Urinary bladder (tissue), 4 donors: ENCODE results near the gene CEACAM4. TPM values are rescaled to one million over a fixed set of nuclear protein-coding genes. Genes with fewer than 3 reads are reported as not detected.
"Not testable (repeated sequence)": the region's sequence is repeated elsewhere in the genome, so short reads cannot be mapped to it uniquely, and the experiment has no call there.

Experiments used
- DNase-seq: peaks from one replicate; pipeline ENCODE4 v3.0.0-alpha.2; 2015; ENCODE audit errors: extremely low spot score
- H3K27ac ChIP-seq: one replicate; pipeline ENCODE4 v1.5.1; 2013; ENCODE audit warnings: low read depth, mild to moderate bottlenecking, moderate library complexity
- H3K36me3 ChIP-seq: one replicate; pipeline ENCODE4 v1.6.1; 2013; ENCODE audit warnings: mild to moderate bottlenecking, moderate library complexity; ENCODE audit not compliant: insufficient read depth
- H3K4me1 ChIP-seq: one replicate; pipeline ENCODE4 v1.6.1; 2013; ENCODE audit warnings: mild to moderate bottlenecking, moderate library complexity; ENCODE audit not compliant: insufficient read depth
- H3K4me3 ChIP-seq: one replicate; pipeline ENCODE4 v1.5.1; 2013; ENCODE audit warnings: low read depth, low read length
- WGBS: extraction: QIAGEN DNeasy Blood & Tissue Kit; methylation state at CpG from one replicate; pipeline ENCODE4 v1.1.7; 2013; 5-methylcytosine and 5-hydroxymethylcytosine counted together
- polyA plus RNA-seq: library from polyadenylated mRNA; stranded (reverse); fragments of 200-250 nt; gene quantifications from one replicate; pipeline ENCODE4 v1.2.3, GENCODE V29; 2013
- total RNA-seq: library from RNA; depleted of rRNA; stranded (reverse); fragments of >200 nt; gene quantifications from one replicate; pipeline ENCODE4 v1.2.3, GENCODE V29; 2014
- donor health status: healthy with polysubstance abuse.
- donor health status: healthy.

CEACAM4 gene
- total and polyA plus RNA-seq, 2 donors, result 1.6 TPM; not detected in 1

DNA sequence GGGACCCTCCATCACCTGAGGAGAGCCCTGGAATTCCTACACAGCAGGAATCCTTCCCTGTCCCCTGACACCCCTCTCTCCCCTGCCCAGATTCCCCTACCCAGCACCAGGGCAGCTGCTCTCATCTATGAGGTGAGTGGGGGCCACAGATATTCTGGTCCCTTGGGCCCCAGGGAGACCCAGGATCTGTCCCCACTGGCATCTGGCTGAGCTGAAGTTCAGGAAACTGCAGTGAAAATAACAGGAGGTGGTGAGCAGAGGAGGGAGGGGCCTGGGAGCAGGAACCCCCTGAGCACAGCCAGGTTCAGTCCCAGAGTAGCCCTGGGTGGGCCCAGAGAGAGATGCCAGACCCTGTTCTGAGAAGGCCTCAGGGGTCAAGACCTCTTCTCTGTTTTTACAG is 40.8 kb downstream of the CEACAM4 start:
- no peak for DNase-seq
- H3K36me3 ChIP-seq, result no peaks in the 10 kb centered on the region
- no peak overlapping the region for H3K27ac ChIP-seq
- no peak overlapping the region for H3K4me3 ChIP-seq
- H3K4me1 ChIP-seq, result no peaks in the 10 kb centered on the region

DNA sequence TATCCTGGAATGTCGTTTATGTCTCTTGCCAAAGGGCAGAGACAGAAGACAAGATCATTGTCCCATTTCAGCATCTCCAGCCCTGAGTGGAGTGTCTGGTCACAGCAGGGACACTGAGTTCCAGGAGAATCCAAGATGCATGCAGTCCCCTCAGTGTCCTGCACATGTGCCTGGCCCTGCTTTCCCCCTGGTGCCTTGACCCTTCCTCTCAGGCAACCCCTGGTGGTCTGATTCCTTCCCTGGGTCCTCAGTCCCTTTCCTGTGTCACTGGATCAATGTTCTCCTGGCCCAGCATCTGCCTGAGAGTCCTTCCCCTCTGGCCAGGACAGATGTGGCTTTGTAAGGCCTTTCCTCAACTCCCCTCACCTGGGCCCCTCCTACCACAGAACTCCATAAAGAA is 41.9 kb downstream of the CEACAM4 start:
- H3K36me3 ChIP-seq, result no peaks in the 10 kb centered on the region
- no peak overlapping the region for H3K27ac ChIP-seq
- WGBS, result 79% methylated on average over 1 of the region's 1 CpG
- no peak overlapping the region for H3K4me3 ChIP-seq
- H3K4me1 ChIP-seq, result no peaks in the 10 kb centered on the region
- DNase-seq, result no peak

DNA sequence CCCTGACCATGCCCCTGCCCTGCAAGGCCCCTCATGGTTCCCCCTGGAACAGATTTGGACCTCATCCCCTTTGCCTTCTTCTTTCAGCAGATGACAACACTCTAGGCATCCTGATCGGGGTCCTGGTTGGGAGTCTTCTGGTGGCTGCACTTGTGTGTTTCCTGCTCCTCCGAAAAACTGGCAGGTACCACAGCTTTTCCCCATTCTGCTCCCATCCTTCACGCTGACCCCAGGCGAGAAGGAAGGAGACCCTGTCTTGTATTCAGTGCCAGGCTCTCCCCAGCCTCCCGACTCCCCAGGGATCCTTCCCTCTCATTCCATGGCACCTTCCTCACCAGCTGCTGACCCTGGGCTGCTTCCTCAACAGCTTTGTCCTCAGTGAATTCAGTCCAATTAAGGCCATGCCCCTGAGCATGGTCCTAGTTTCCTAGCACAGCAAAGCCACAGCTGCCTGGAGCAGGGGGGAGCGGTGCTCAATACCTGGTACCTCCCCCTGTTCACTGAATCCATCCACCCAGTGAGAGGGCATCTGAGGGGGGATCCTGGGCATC is 42.5 kb downstream of the CEACAM4 start:
- Histone ChIP-seq H3K4me1 (no peaks in the 10 kb centered on the region), H3K4me3 (no peak overlapping the region), H3K27ac (no peak overlapping the region), H3K36me3 (no peaks in the 10 kb centered on the region)
- no peak for DNase-seq
- 59% methylated on average over 6 of the region's 6 CpGs for WGBS

DNA sequence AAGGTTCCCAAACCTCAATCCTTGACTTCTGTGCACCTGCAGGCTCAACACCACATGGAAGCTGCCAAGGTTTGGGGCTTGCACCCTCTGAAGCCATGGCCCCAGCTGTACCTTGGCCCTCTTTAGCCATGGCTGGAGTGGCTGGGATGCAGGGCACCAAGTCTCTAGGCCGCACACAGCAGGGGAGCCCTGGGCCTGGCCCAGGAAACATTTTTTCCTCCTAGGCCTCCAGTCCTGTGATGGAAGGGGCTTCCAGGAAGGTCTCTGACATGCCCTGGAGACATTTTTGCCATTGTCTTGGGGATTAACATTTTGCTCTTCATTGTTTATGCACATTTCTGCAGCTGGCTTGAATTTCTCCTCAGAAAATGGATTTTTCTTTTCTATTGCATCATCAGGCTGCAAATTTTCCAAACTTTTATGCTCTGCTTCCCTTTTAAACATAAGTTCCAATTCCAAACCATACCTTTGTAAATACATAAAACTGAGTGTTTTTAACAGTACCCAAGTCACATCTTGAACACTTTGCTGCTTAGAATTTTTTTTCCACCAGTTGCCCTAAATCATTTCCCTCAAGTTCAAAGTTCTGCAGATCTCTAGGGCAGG is 44.2 kb downstream of the CEACAM4 start:
- DNase-seq, H3K4me1 ChIP-seq, H3K27ac ChIP-seq, H3K36me3 ChIP-seq, H3K4me3 ChIP-seq: not testable (repeated sequence)
- WGBS, result 85% methylated on average over 1 of the region's 1 CpG

DNA sequence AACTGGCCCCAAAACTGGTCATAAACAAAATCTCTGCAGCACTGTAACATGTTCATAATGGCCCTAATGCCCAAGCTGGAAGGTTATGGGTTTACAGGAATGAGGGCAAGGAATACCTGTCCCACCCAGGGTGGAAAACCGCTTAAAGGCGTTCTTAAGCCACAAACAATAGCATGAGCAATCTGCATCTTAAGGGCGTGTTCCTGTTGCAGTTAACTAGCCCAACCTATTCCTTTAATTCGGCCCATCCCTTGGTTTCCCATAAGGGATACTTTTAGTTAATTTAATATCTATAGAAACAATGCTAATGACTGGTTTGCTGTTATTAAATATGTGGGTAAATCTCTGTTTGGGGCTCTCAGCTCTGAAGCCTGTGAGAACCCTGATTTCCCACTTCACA is 45.8 kb downstream of the CEACAM4 start:
- not testable (repeated sequence) for H3K36me3 ChIP-seq, H3K4me1 ChIP-seq, H3K4me3 ChIP-seq, H3K27ac ChIP-seq, DNase-seq
- WGBS, result 60% methylated on average over 4 of the region's 4 CpGs

DNA sequence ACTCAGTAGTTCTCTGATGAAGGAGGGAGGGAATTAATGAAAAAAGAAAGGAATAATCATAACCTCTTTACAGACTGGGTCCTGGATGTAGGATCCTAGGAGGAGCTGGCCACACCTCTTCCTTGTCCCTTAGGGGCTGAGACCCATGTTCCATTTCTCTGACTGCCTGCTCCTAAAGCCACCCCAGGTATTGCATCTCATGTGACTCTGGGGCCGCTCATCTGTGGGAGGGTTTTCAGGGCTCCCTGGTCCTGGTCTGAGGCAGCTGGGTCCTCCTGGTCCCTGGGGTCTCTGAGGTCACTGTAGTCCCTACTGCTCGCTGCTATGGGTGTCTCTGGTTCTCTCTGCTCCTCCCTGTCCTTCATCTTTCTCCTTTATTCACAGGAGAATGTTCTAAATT is 48.0 kb downstream of the CEACAM4 start:
- Histone ChIP-seq H3K4me3 (no peak overlapping the region), H3K36me3 (no peaks in the 10 kb centered on the region), H3K4me1 (no peaks in the 10 kb centered on the region), H3K27ac (no peak overlapping the region)
- WGBS, result 62% methylated on average over 2 of the region's 2 CpGs
- DNase-seq, result no peak

DNA sequence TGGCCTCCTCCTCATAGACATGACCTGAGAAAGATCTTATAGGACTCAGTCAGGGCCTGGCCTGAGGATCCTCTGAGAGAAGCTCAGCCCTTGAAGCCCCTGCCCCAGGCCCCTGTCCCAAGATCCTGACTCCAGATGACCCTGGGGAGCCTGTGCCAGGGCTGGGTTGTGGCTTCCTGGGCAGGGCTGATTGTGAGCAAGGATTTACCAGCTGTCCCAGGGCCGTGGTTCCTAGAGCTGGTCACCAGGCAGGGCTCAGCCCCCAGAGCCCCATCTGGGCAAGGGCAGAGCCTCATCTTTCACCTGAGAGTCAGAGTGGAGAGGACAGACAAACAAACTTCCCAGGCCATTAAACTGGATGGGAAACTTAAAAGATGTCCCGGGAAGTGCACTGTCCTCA is 49.0 kb downstream of the CEACAM4 start:
- no peak for DNase-seq
- no peaks in the 10 kb centered on the region for H3K36me3 ChIP-seq
- no peak overlapping the region for H3K27ac ChIP-seq
- WGBS, result 62% methylated on average over 2 of the region's 2 CpGs
- H3K4me1 ChIP-seq, result no peaks in the 10 kb centered on the region
- H3K4me3 ChIP-seq, result no peak overlapping the region

DNA sequence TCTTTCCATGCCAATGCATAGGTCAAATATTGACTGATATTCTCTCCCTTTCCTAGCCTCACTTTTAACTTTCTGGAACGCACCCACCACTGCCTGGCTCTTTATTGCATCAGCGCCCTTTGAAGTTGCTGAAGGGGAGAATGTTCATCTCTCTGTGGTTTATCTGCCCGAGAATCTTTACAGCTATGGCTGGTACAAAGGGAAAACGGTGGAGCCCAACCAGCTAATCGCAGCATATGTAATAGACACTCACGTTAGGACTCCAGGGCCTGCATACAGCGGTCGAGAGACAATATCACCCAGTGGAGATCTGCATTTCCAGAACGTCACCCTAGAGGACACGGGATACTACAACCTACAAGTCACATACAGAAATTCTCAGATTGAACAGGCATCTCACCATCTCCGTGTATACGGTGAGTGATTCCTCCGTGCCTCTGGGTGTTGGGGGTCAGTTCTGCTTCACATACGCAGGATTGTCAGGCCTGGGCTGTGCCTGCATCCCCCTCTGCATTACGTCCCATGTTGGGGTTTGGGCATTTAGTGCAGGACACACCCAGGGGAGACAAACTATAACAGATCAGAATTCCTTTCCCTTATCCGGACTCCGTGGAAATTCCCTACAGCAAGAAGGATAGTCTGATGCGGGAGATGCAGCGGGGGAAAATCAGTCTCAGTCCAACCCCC is 49.6 kb downstream of the CEACAM4 start:
- 57% methylated on average over 19 of the region's 19 CpGs for WGBS
- no peaks in the 10 kb centered on the region for H3K4me1 ChIP-seq
- H3K36me3 ChIP-seq, result no peaks in the 10 kb centered on the region
- no peak for DNase-seq
- H3K27ac ChIP-seq, result no peak overlapping the region
- no peak overlapping the region for H3K4me3 ChIP-seq

DNA sequence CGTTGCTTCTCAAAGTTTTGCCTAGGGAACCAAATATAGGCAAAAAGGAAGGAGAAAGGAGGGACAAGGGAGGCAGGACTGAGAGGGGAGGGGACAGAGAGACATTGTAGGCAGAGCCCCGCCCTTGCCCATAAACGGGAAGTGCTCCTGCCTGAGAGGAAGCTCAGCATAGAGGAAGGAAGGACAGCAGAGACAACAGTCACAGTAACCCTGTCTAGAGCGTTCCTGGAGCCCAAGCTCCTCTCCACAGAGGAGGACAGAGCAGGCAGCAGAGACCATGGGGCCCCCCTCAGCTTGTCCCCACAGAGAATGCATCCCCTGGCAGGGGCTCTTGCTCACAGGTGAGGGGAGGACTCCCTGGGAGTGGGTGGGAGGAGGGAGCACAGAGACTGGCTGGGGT is 50.9 kb downstream of the CEACAM4 start, which contains the start of gene CEACAM21:
Gene CEACAM21 (plus strand): TSS at position 169 of the 400 bp plus-strand sequence. CDS start 109 bp downstream, at position 278.
- Histone ChIP-seq H3K27ac (no peak within 1 kb of the TSS), H3K4me3 (no peak within 1 kb of the TSS), H3K36me3 (no peaks in the 10 kb centered on the region), H3K4me1 (no peaks in the 10 kb centered on the region)
- DNase-seq, result no peak
- WGBS, result 22% methylated on average over 4 of the region's 4 CpGs

DNA sequence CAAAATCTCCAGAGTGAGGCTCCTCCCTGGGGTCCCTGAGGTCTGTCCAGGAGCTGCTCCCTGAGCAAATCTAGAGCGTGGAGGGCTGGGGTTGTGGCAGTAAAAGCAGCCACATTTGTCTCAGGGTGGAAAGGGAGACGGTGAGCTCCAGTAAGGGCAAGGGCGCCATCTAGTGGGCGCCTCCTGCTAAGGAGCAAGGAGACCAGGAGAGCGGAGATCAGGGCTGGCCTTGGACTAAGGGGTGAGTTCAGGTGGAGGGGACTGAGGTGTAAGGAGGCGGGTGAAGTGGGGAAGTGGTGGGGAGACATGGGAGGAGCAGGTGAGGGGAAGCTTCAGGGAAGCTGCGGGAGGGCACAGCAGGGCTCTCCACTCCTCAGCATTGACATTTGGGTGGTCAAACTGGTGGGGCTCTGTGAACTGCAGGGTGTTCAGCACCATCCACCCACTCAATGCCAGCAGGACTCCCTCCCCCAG is 56.2 kb downstream of the CEACAM4 start:
- no peaks in the 10 kb centered on the region for H3K36me3 ChIP-seq
- peak; percentile 15 for DNase-seq
- no peak overlapping the region for H3K4me3 ChIP-seq
- WGBS, result 2% methylated on average over 7 of the region's 7 CpGs
- H3K4me1 ChIP-seq, result no peaks in the 10 kb centered on the region
- H3K27ac ChIP-seq, result no peak overlapping the region

DNA sequence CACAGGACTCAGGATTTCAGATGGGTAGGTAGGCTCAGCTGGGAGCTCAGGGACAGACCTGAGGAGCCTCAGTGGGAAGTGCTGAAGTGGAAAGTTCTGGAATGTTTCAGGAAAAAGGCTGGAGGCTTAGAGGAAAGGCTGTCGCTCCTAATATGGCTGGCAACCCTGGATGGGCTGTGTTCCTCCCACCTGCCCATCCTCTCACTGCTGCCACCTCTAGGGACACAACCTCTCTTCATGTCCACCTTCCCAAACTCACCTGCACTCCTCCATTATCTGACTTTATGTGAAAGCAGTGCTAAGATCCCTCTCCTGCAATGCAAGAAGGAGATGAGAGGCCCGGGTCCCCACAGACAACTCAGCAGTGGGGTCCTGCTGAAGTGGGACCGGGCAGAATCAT is 56.7 kb downstream of the CEACAM4 start:
- Histone ChIP-seq H3K36me3 (no peaks in the 10 kb centered on the region), H3K27ac (no peak overlapping the region), H3K4me1 (no peaks in the 10 kb centered on the region), H3K4me3 (no peak overlapping the region)
- WGBS, result 56% methylated on average over 3 of the region's 3 CpGs
- no peak for DNase-seq

DNA sequence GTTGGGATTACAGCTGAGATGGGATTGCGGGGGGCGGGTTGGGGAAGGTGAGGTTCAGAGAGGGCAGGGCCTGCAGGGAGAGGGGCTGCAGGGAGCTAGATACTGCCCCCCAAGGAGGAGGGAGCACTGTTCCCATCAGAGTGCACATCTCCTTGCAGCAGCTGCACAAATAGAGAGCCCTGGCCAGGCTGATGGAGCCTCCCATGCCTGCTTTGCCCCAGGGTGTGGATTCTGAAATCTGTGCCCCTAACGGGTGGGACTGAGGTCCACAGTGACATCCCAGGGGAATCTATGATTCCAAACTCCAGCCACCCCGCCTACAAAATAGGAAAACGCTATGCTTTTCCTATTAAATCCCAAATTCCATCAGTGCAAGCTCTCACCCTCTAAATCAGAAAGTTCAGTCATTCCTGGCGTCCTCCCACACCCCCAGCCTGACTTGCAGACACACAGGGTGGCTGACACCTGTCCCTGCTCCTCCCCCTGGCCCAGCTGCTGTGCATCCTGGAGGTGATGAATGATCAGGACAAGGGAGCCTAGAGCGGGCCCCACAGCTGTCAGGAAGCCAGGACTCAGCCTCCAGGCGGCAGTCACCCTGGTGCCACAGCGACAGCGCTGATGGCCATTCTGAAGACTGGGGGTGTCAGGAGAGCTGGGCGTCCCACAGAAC is 57.3 kb downstream of the CEACAM4 start:
- no peaks in the 10 kb centered on the region for H3K36me3 ChIP-seq
- 51% methylated on average over 11 of the region's 11 CpGs for WGBS
- no peak overlapping the region for H3K27ac ChIP-seq
- no peak overlapping the region for H3K4me3 ChIP-seq
- no peaks in the 10 kb centered on the region for H3K4me1 ChIP-seq
- DNase-seq, result no peak
